ENCODE data around the gene RTN4.

The RTN4 gene

GRCh38 chr2:55038428-55038827, 11.8 kb downstream of the RTN4 start:
- TF ChIP-seq CTCF (IDR thresholded peaks at IDR 0.05; ENCODE audit: low read depth, low read length, missing control alignments) = no peak
- DNase-seq (ENCODE audit: extremely low read depth, low read depth) = no peak
- no peak overlapping the region for H3K4me3 ChIP-seq (replicated peaks; ENCODE audit: low read depth, low read length)

GRCh38 chr2:55035716-55036115, 14.5 kb downstream of the RTN4 start:
- DNase-seq (ENCODE audit: extremely low read depth, low read depth) = no peak
- H3K4me3 ChIP-seq (replicated peaks; ENCODE audit: low read depth, low read length) = no peak overlapping the region

GRCh38 chr2:55033921-55034320, 16.3 kb downstream of the RTN4 start:
- H3K4me3 ChIP-seq (replicated peaks; ENCODE audit: low read depth, low read length) = no peak overlapping the region
- TF ChIP-seq CTCF (IDR thresholded peaks at IDR 0.05; ENCODE audit: low read depth, low read length, missing control alignments) = no peak
- no peak for DNase-seq (ENCODE audit: extremely low read depth, low read depth)

More at GRCh38 chr2:55035716-55036115, 14.5 kb downstream of the RTN4 start:
- TF ChIP-seq CTCF (IDR thresholded peaks at IDR 0.05; ENCODE audit: low read depth, low read length, missing control alignments) = no peak

GRCh38 chr2:55033076-55033742, 17.0 kb downstream of the RTN4 start:
- no peak for DNase-seq (ENCODE audit: extremely low read depth, low read depth)
- no peak for TF ChIP-seq CTCF (IDR thresholded peaks at IDR 0.05; ENCODE audit: low read depth, low read length, missing control alignments)
- no peak overlapping the region for H3K4me3 ChIP-seq (replicated peaks; ENCODE audit: low read depth, low read length)

GRCh38 chr2:55031505-55031904, 18.7 kb downstream of the RTN4 start:
- no peak for TF ChIP-seq CTCF (IDR thresholded peaks at IDR 0.05; ENCODE audit: low read depth, low read length, missing control alignments)

GRCh38 chr2:55030766-55031165, 19.5 kb downstream of the RTN4 start:
- no peak overlapping the region for H3K4me3 ChIP-seq (replicated peaks; ENCODE audit: low read depth, low read length)
- no peak for TF ChIP-seq CTCF (IDR thresholded peaks at IDR 0.05; ENCODE audit: low read depth, low read length, missing control alignments)
- DNase-seq (ENCODE audit: extremely low read depth, low read depth) = no peak

More at GRCh38 chr2:55031505-55031904, 18.7 kb downstream of the RTN4 start:
- no peak for DNase-seq (ENCODE audit: extremely low read depth, low read depth)
- no peak overlapping the region for H3K4me3 ChIP-seq (replicated peaks; ENCODE audit: low read depth, low read length)

GRCh38 chr2:55029098-55029497, 21.2 kb downstream of the RTN4 start:
- no peak overlapping the region for H3K4me3 ChIP-seq (replicated peaks; ENCODE audit: low read depth, low read length)
- no peak for TF ChIP-seq CTCF (IDR thresholded peaks at IDR 0.05; ENCODE audit: low read depth, low read length, missing control alignments)
- DNase-seq (ENCODE audit: extremely low read depth, low read depth) = no peak

Measured in HFF-Myc (cell line).